Muscle layer of duodenum (tissue), 2 donors: Measurements from ENCODE around the gene OGFOD3.

Experiments used
- H3K27ac ChIP-seq: one replicate; pipeline ENCODE4 v1.7.0; 2013; ENCODE audit warnings: mild to moderate bottlenecking, low read length
- H3K27me3 ChIP-seq: one replicate; pipeline ENCODE4 v1.7.0; 2013; ENCODE audit warnings: low read depth, mild to moderate bottlenecking, control low read depth, low read length
- H3K36me3 ChIP-seq, 2 donors: one replicate each; pipeline ENCODE4 v1.7.0; 2013; ENCODE audit warnings: low read length in 2 of 2, control low read depth in 1 of 2, mild to moderate bottlenecking in 1 of 2; ENCODE audit not compliant: insufficient read depth in 2 of 2, control insufficient read depth in 1 of 2
- H3K4me1 ChIP-seq, 2 donors: one replicate each; pipeline ENCODE4 v1.7.0; 2013; ENCODE audit warnings: low read length in 2 of 2, mild to moderate bottlenecking in 2 of 2, control low read depth in 1 of 2, moderate library complexity in 1 of 2; ENCODE audit not compliant: insufficient read depth in 2 of 2, control insufficient read depth in 1 of 2
- H3K4me3 ChIP-seq, 2 donors: one replicate each; pipeline ENCODE4 v1.7.0; 2013; ENCODE audit warnings: low read length in 2 of 2, low read depth in 1 of 2, mild to moderate bottlenecking in 1 of 2
- H3K9me3 ChIP-seq, 2 donors: one replicate each; pipeline ENCODE4 v1.7.0; 2013; ENCODE audit warnings: low read length in 2 of 2, control low read depth in 1 of 2, mild to moderate bottlenecking in 1 of 2; ENCODE audit not compliant: control insufficient read depth in 1 of 2
- donor health status: healthy.

The OGFOD3 gene

DNA sequence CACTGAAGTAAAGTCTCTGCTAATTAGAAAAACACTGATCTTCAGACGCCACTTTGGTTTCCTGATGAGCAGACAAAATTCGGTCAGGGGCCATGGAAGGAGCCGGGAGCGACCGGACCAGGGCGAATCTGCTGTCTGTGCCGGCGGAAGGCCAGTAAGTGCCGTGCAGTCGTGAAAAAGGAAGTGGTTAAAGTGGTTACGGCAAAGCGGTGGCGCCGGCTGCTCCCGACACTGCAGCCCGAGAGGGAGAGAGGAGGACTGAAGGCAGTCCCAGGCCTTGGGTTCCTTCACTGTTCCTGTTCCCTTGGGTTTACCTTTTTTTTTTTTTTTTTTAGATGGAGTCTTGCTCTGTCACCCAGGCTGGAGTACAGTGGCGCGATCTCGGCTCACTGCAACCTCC is 17.6 kb downstream of the OGFOD3 start:
- no peak overlapping the region for H3K27ac ChIP-seq
- no peak overlapping the region for H3K4me3 ChIP-seq
- peaks cover 0 to 7% of the 10 kb centered on the region in 2 donors for H3K4me1 ChIP-seq
- no peaks in the 10 kb centered on the region for H3K27me3 ChIP-seq
- H3K36me3 ChIP-seq: peaks cover 0 to 32% of the 10 kb centered on the region in 2 donors
- no peaks in the 10 kb centered on the region for H3K9me3 ChIP-seq

DNA sequence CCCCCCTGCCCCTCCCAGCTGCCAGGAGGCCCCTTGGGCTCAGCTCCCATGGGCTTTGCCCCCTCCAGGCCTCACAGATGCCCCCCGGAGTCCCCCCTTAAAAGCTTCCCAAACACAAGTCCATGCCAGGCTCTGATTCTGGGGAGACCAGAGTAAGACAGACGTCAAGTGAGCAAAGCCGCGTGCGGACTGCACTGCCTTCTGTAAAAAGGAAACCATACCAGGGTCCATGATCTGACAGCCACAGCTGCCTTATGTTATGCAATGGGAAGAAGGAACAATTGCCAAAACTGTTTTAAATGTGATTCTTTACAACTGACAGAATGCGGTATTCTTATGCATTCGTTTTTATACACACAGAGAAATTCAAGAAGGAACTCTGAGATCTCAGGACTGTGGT is 18.2 kb downstream of the OGFOD3 start:
- no peak overlapping the region for H3K4me3 ChIP-seq
- peaks cover 0 to 7% of the 10 kb centered on the region in 2 donors for H3K4me1 ChIP-seq
- no peaks in the 10 kb centered on the region for H3K9me3 ChIP-seq
- peaks cover 0 to 32% of the 10 kb centered on the region in 2 donors for H3K36me3 ChIP-seq
- no peaks in the 10 kb centered on the region for H3K27me3 ChIP-seq
- H3K27ac ChIP-seq: no peak overlapping the region

DNA sequence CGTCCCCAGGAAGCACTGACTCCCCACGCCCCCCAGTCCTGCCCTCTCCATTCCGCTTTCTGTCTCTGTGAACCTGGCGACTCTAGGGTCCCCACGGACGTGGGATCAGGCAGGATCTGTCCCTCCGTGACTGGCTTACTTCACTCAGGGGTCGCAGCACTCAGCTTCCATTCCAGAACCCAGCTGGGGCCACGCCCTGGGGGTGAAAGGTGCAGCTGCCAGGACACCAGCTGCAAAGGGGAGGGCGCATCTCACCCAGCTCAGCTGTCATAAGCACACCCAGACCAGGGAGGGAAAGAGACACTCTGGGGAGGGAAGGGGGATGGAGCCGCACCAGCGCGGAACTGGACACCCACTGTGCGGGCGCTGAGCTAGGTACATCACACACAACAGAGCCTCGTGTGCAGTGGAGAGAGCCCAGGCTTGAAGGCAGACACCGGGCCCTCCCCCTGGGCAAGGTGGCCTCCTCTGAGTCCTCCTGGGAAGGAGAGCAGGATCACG is 18.7 kb downstream of the OGFOD3 start:
- Histone ChIP-seq H3K27ac (no peak overlapping the region), H3K9me3 (no peaks in the 10 kb centered on the region), H3K36me3 (peaks cover 0 to 34% of the 10 kb centered on the region in 2 donors), H3K4me3 (no peak overlapping the region), H3K4me1 (peaks cover 0 to 7% of the 10 kb centered on the region in 2 donors), H3K27me3 (no peaks in the 10 kb centered on the region)

DNA sequence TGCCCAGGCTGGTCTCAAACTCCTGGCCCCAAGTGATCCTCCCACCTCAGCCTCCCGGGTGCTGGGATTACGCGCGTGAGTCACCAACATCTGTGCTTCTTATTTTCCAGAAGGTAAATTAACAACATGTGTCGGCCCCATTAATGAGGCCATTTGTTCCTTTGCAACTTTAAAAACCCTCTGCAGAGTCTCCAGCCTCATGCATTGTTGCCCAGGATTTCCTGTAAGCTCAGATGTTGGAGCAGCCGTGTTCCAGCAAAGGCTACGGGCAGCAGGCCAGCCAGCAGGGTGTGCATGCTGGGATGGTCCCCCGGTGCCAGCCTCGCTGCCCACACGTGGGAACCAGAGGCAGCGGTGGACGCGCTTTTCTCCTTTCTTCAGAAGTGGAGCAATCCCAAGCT is 19.3 kb downstream of the OGFOD3 start:
- H3K36me3 ChIP-seq: peaks cover 0 to 34% of the 10 kb centered on the region in 2 donors
- H3K9me3 ChIP-seq: no peaks in the 10 kb centered on the region
- H3K4me3 ChIP-seq: no peak overlapping the region
- peaks cover 0 to 7% of the 10 kb centered on the region in 2 donors for H3K4me1 ChIP-seq
- no peaks in the 10 kb centered on the region for H3K27me3 ChIP-seq
- no peak overlapping the region for H3K27ac ChIP-seq

DNA sequence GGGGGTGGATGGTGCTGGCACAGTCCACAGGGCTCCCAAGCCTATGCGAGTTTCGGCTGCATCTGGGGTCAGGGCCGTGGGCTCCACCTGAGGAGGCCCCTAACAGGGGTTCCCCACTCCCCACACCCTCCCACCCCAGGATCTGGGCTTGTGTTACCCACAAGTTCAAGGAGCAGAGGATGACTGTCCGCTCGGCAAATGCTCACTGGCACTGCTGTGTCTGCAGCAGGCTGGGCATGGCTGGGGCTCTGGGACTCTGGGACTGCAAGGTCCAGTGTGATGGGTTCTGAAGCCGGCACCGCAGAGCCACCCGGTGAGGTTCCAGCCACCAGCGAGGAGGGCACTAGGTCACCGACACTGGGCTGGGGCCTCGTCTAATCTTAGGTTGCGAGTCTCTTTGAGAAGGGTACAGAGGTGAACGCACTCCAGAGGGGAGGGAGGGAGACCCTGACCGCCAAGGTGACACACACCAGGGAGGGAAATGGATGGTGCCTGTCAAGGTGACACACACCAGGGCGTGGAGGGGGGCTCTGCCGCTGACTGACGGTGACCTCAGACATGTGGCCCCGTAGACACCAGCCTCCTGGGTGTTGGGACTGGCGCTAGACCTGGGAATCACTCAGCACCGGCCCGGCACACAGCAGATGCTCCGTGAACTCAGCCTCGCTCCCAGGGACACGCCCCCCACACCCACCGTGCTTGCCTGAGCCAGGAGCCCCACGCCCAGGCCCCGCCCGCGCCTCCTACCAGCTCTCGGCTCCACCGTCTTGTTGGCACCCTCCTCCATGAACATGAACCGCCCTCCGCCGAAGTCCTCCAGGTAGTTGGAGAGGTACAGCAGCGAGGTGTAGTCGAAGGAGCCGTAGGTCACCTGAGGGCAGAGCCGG is 20.7 kb downstream of the OGFOD3 start:
- H3K36me3 ChIP-seq: peaks cover 0 to 32% of the 10 kb centered on the region in 2 donors
- H3K4me1 ChIP-seq: peaks cover 0 to 7% of the 10 kb centered on the region in 2 donors
- H3K27me3 ChIP-seq: no peaks in the 10 kb centered on the region
- no peak overlapping the region for H3K27ac ChIP-seq
- H3K4me3 ChIP-seq: no peak overlapping the region
- no peaks in the 10 kb centered on the region for H3K9me3 ChIP-seq

DNA sequence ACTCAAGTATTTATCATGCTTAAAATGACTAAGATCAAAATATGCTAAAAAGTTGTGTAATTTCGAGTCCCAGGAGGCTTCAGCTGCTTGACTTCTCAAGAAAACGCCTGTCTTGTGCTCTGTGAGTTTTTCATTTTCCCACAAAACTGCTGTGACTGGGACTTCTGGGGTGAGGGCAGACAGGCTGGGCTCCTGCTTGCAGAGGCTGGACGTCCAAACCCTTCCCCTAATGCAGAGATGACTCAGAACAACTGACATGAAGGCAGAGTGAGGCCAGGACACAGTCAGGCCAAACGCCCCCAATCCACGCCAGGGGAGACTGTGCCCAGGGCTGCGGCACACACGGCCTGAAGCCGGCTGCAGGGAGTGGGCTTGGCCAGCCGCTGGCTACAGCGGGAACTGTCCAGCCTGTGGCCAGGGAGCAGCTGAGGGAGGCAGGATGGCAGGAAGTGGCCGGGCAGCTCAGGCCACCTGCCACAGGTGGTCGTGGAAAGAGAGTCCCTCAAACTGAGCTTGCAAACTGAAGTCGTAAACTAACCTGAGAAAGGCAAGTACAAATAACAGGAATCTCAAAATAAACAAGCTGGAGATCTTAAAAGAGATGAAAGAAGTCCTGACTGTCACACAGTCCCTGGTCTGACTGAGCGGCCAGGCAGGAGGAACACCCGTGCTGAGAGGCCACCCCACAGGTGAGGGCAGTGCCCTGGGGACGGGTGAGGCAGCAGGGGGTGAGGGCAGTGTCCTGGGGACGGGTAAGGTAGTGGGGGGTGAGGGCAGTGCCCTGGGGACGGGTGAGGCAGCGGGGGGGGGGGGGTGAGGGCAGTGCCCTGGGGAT is 21.6 kb downstream of the OGFOD3 start:
- Histone ChIP-seq H3K27me3 (no peaks in the 10 kb centered on the region), H3K9me3 (no peaks in the 10 kb centered on the region), H3K27ac (no peak overlapping the region), H3K36me3 (peaks cover 0 to 36% of the 10 kb centered on the region in 2 donors), H3K4me3 (no peak overlapping the region), H3K4me1 (peaks cover 0 to 7% of the 10 kb centered on the region in 2 donors)

DNA sequence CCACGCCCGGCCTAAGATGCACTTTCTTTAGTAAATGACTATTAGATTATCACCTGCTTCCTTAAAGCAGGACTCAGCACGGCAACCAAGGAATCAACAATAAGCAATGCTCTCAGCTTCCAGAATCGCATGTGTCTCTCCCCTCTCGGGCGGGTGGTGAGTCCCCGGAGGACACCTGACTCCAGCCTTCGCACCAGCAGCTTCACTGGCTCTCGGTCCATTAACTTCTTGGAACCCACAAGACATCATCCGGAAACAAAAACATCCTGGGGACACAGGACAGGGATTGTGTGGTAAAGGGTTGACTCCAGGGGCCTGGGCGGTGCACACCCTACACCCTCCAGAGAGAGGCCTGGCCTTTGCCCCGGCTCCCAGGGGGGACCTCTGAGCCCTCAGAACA is 24.1 kb downstream of the OGFOD3 start:
- no peaks in the 10 kb centered on the region for H3K9me3 ChIP-seq
- H3K27me3 ChIP-seq: no peaks in the 10 kb centered on the region
- H3K4me3 ChIP-seq: no peak overlapping the region
- H3K36me3 ChIP-seq: peaks cover 0 to 32% of the 10 kb centered on the region in 2 donors
- H3K4me1 ChIP-seq: no peaks in the 10 kb centered on the region
- H3K27ac ChIP-seq: no peak overlapping the region

DNA sequence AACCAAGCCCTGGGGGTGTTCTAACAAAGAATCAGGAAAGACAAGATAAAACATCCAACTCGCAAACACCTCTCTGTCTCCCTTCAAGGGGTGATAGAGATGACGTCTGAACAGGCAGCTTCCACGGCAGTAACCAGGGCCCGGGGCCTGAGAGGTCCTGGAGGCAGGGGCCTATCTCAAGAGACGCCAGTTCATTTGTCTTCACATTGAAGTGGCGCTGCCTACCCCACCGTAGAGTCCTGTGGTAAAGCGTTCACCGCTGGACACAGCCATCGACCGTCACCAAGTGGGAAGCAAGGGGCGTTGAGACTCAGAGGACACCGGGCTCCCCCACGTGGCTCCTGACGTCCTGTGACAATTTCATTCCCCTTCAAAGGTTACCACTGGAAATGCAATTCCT is 25.4 kb downstream of the OGFOD3 start:
- Histone ChIP-seq H3K36me3 (peaks cover 0 to 31% of the 10 kb centered on the region in 2 donors), H3K27me3 (no peaks in the 10 kb centered on the region), H3K4me1 (no peaks in the 10 kb centered on the region), H3K27ac (no peak overlapping the region), H3K9me3 (no peaks in the 10 kb centered on the region), H3K4me3 (no peak overlapping the region)

DNA sequence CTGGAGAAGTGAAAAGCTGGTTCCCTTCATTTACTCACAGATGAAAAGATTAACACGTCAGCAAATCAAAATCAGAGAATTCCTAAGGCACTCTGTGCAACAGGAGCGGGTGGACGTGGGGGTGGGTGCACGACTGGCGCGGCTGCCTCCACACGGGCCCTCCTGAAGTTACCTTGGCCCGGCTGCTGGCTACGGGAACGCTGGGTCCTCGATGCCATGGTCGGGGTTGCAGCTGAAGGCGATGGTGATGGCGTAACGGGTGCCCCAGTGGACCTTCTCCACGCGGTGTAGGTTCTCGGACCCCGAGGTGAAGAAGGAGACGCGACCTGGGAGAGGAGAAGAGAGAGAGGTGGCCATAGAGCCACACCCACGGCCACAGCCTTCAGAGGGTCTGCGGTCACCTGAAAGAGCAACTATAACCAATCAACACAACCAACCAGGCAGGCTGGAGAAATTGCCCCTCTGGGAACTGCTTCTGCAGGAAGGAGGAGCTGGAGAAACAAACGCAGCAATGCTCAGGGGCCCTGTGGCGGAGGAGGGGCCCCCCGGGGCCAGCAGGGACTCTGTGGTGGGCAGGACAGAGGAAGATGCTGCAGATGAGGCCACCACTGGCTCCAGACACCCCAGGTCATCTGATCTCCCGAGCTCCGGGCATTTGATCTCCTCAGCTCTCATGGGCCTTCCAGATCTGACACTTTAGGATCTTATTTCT is 26.0 kb downstream of the OGFOD3 start:
- peaks cover 0 to 26% of the 10 kb centered on the region in 2 donors for H3K36me3 ChIP-seq
- peaks cover 0 to 3% of the 10 kb centered on the region in 2 donors for H3K4me1 ChIP-seq
- H3K27me3 ChIP-seq: peaks cover 4% of the 10 kb centered on the region
- no peak overlapping the region for H3K27ac ChIP-seq
- H3K4me3 ChIP-seq: no peak overlapping the region
- H3K9me3 ChIP-seq: no peaks in the 10 kb centered on the region

DNA sequence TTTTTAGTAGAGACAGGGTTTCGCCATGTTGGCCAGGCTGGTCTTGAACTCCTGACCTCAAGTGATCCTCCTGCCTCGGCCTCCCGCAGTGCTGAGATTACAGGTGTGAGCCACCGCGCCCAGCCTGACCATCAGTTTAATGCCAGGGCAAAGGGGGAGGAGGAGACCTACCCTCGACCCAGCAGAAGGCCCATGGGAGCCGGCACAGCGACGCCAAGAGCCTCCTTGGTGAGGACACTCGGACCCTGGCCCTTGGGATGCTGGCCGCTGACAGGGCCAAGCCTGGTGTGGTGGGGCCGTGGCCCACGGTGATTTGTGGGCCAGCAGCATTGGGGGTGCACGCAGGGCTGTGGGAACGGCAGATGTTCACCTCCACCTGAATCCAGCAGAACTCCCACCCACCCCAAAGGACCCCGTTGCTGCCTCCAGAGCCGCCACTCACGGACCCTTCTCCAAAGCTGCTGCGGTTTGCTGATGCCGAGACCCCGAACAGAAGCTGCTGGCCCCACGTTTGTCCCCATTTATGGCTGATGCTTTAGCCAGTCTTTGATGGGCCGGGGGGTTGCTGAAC is 26.8 kb downstream of the OGFOD3 start:
- no peak overlapping the region for H3K27ac ChIP-seq
- H3K9me3 ChIP-seq: no peaks in the 10 kb centered on the region
- peaks cover 6% of the 10 kb centered on the region for H3K27me3 ChIP-seq
- H3K4me3 ChIP-seq: no peak overlapping the region
- peaks cover 0 to 10% of the 10 kb centered on the region in 2 donors for H3K4me1 ChIP-seq
- peaks cover 0 to 26% of the 10 kb centered on the region in 2 donors for H3K36me3 ChIP-seq
